CD4-positive, alpha-beta T cell (primary cell): ENCODE data around the gene CHRNA7. TPM values are rescaled to one million over a fixed set of nuclear protein-coding genes. Genes with fewer than 3 reads are reported as not detected.

Experiments used
- ATAC-seq: fragments of 200-7000 bp; cut with Tn5 transposase; one replicate; pipeline ENCODE4 v1.10.0; 2022; ENCODE audit warnings: mild to moderate bottlenecking; ENCODE audit not compliant: poor library complexity
- CTCF ChIA-PET: fragments of 350-600 bp; sonication (Branson Sonifier 250); formaldehyde crosslinking; loops from one replicate; lab custom pipeline; 2021; ENCODE audit warnings: antibody characterized with exemption, inconsistent platforms; lab: Charles Lee
- POLR2A ChIA-PET: fragments of 350-600 bp; sonication (Branson Sonifier 250); formaldehyde crosslinking; loops from one replicate; lab custom pipeline; 2021; ENCODE audit warnings: antibody characterized with exemption, inconsistent platforms; lab: Charles Lee
- DNase-seq, 14 experiments: peaks; one replicate each; pipeline ENCODE4 v3.0.0-alpha.2; 2013 to 2020; ENCODE audit warnings: mixed read lengths in 2 of 14
- H3K27ac ChIP-seq, 2 donors: one replicate each; pipeline versions ENCODE4 v1.5.1 to v1.7.0; 2013; ENCODE audit warnings: low read length in 2 of 2, low read depth in 1 of 2, mild to moderate bottlenecking in 1 of 2
- H3K27me3 ChIP-seq, 2 experiments: 1 replicate in 1 of 2; 2 replicates in 1 of 2; pipeline versions ENCODE4 v1.6.1 to v1.7.0; 2013; ENCODE audit warnings: low read length in 2 of 2, control low read depth in 1 of 2, mild to moderate bottlenecking in 1 of 2, moderate library complexity in 1 of 2; ENCODE audit not compliant: insufficient read depth in 2 of 2, control insufficient read depth in 1 of 2
- H3K36me3 ChIP-seq: one replicate; pipeline ENCODE4 v1.6.1; 2013; ENCODE audit warnings: low read length, control low read depth; ENCODE audit not compliant: insufficient read depth
- H3K4me1 ChIP-seq: one replicate; pipeline ENCODE4 v1.6.1; 2013; ENCODE audit warnings: low read length, control low read depth; ENCODE audit not compliant: insufficient read depth
- H3K4me3 ChIP-seq: one replicate; pipeline ENCODE4 v1.5.1; 2013; ENCODE audit warnings: mild to moderate bottlenecking, low read length, moderate library complexity
- H3K9me3 ChIP-seq, 2 experiments: 1 replicate in 1 of 2; 2 replicates in 1 of 2; pipeline versions ENCODE4 v1.6.1 to v1.7.0; 2013; ENCODE audit warnings: low read length in 2 of 2, mild to moderate bottlenecking in 2 of 2, control low read depth in 1 of 2, moderate library complexity in 1 of 2; ENCODE audit not compliant: control insufficient read depth in 1 of 2, insufficient read depth in 1 of 2
- H3K27ac Mint-ChIP-seq: one replicate; pipeline ENCODE4 v1.8.0; 2020; ENCODE audit warnings: mixed read lengths
- H3K27me3 Mint-ChIP-seq: one replicate; pipeline ENCODE4 v1.8.0; 2021; ENCODE audit warnings: mixed read lengths
- H3K36me3 Mint-ChIP-seq: one replicate; pipeline ENCODE4 v1.8.0; 2021; ENCODE audit warnings: low read depth, mixed read lengths
- H3K4me1 Mint-ChIP-seq: one replicate; pipeline ENCODE4 v1.8.0; 2021; ENCODE audit warnings: low read depth, mixed read lengths
- H3K4me3 Mint-ChIP-seq: one replicate; pipeline ENCODE4 v1.8.0; 2020; ENCODE audit warnings: mild to moderate bottlenecking, mixed read lengths
- H3K9me3 Mint-ChIP-seq: one replicate; pipeline ENCODE4 v1.8.0; 2020; ENCODE audit warnings: mixed read lengths
- intact Hi-C, 2 experiments: fragments of 100-400 bp; cut with DNase I in 1 of 2; cut with micrococcal nuclease in 1 of 2; formaldehyde crosslinking; loops; one replicate each; pipeline versions ENCODE4 v1.15.1 to v1.9.0; 2023 to 2025; cut with DNase I, micrococcal nuclease
- total RNA-seq, 174 experiments: library from RNA in 2 of 174; stranded (reverse) in 2 of 174; gene quantifications; one replicate each; pipeline ENCODE4 v1.2.3 and lab custom pipeline; 2021 to 2026
- TF ChIP-seq, protein P1 (sequence below): fragments of 200-600 bp; IDR thresholded peaks from one replicate; pipeline ENCODE4 v1.8.0; 2022; ENCODE audit warnings: antibody characterized with exemption, mild to moderate bottlenecking

Gene CHRNA7
- total RNA-seq, 2 experiments from 2014 or later, result not detected

DNA sequence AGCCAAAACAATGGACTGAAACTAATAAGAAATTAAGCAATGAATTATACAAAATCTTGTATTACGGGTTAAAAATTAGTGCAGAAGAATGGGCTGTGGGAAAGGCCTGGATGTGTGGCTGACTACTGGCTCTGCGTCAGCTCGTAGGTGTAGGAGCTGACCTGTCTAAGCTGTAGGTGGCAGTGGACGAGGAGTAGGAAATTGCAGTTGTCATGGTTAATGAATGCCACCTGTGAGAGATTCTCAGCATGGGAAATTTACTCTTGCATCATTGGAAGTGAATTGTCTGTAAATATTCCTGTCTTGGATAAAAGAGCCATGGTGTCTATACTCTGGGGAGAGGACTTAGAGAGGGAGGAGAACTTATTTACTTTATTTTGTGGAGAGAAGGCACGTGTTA, 23.4 kb downstream of the CHRNA7 start:
- peaks cover 36% of the 10 kb centered on the region for H3K27me3 Mint-ChIP-seq
- ATAC-seq, result no peak
- Histone ChIP-seq H3K4me3 (no peak overlapping the region), H3K27ac (no peak overlapping the region), H3K27me3 (no peaks in the 10 kb centered on the region), H3K36me3 (no peaks in the 10 kb centered on the region), H3K4me1 (no peaks in the 10 kb centered on the region), H3K9me3 (no peaks in the 10 kb centered on the region)
- ChIA-PET CTCF (no interaction called here), POLR2A (no interaction called here)
- no peak for DNase-seq
- H3K4me3 Mint-ChIP-seq, result no peak overlapping the region
- no peaks in the 10 kb centered on the region for H3K36me3 Mint-ChIP-seq
- H3K4me1 Mint-ChIP-seq, result no peaks in the 10 kb centered on the region
- intact Hi-C loops, result no loop called here
- peaks cover 3% of the 10 kb centered on the region for H3K9me3 Mint-ChIP-seq
- no peak overlapping the region for H3K27ac Mint-ChIP-seq
- TF ChIP-seq, protein P1, sequence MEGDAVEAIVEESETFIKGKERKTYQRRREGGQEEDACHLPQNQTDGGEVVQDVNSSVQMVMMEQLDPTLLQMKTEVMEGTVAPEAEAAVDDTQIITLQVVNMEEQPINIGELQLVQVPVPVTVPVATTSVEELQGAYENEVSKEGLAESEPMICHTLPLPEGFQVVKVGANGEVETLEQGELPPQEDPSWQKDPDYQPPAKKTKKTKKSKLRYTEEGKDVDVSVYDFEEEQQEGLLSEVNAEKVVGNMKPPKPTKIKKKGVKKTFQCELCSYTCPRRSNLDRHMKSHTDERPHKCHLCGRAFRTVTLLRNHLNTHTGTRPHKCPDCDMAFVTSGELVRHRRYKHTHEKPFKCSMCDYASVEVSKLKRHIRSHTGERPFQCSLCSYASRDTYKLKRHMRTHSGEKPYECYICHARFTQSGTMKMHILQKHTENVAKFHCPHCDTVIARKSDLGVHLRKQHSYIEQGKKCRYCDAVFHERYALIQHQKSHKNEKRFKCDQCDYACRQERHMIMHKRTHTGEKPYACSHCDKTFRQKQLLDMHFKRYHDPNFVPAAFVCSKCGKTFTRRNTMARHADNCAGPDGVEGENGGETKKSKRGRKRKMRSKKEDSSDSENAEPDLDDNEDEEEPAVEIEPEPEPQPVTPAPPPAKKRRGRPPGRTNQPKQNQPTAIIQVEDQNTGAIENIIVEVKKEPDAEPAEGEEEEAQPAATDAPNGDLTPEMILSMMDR, result no peak

DNA sequence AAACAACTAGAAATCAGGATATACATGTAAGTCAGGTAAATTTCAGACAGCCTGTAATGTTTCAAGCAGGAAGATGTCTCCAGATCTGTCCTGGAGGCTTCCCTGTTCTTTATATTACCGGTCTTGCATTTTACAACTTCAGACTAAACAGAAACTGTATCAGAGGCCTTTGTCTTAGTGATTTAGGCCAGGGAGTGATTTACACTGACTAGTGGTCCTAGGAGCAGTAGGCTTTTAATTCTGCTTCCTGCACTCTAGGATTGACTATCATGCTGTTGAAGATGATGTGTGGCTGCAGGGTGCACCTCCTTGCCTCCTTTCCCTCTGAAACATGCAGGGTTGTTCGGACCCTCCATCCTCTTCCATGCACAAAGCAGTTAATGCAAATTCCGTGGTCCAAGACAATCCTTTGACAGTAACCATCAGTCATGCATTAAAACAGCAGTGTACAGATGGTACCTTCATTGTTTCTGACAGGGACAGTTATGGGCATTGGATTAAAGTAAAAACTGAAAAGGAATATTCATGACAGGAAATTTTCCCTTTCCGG, 27.6 kb downstream of the CHRNA7 start:
- no peaks in the 10 kb centered on the region for H3K4me1 ChIP-seq
- no peak overlapping the region for H3K27ac Mint-ChIP-seq
- H3K4me1 Mint-ChIP-seq, result no peaks in the 10 kb centered on the region
- no peaks in the 10 kb centered on the region for H3K36me3 ChIP-seq
- DNase-seq (no peak), ATAC-seq (no peak)
- intact Hi-C loops, result no loop called here
- ChIA-PET CTCF (no interaction called here), POLR2A (no interaction called here)
- H3K9me3 ChIP-seq, result no peaks in the 10 kb centered on the region
- no peak overlapping the region for H3K4me3 ChIP-seq
- no peak overlapping the region for H3K4me3 Mint-ChIP-seq
- TF ChIP-seq, protein P1, result no peak
- no peak overlapping the region for H3K27ac ChIP-seq
- H3K36me3 Mint-ChIP-seq, result no peaks in the 10 kb centered on the region
- no peaks in the 10 kb centered on the region for H3K9me3 Mint-ChIP-seq
- peaks cover 0 to 4% of the 10 kb centered on the region in 2 experiments for H3K27me3 ChIP-seq
- H3K27me3 Mint-ChIP-seq, result peaks cover 48% of the 10 kb centered on the region

DNA sequence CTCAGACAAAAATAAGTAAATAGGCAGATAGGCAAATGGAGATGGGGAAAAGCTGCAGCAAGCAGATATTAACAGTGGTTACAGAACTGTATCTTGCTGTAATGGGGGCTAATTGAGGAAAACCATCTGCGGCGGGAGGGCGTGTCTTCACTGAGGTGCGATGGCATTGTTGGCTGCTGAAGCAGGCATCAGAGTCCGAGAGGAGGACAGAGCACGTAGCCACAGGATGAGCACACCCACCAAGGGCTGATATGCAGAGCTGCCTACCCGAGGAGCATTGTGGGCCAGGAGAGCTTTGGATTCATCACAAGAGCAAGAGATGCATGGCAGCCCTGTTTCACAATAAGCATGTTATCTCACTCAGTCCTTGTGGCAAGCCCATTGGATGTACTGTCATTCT, 30.4 kb downstream of the CHRNA7 start:
- Mint-ChIP-seq H3K4me3 (no peak overlapping the region), H3K27me3 (peaks cover 28% of the 10 kb centered on the region), H3K27ac (no peak overlapping the region), H3K4me1 (no peaks in the 10 kb centered on the region), H3K36me3 (no peaks in the 10 kb centered on the region), H3K9me3 (no peaks in the 10 kb centered on the region)
- no peak overlapping the region for H3K27ac ChIP-seq
- ChIA-PET POLR2A (no interaction called here), CTCF (no interaction called here)
- no peaks in the 10 kb centered on the region for H3K4me1 ChIP-seq
- no peak for DNase-seq
- intact Hi-C loops, result no loop called here
- ATAC-seq, result no peak
- TF ChIP-seq, protein P1, result no peak
- peaks cover 4 to 8% of the 10 kb centered on the region in 2 experiments for H3K9me3 ChIP-seq
- H3K4me3 ChIP-seq, result no peak overlapping the region
- no peaks in the 10 kb centered on the region for H3K36me3 ChIP-seq
- H3K27me3 ChIP-seq, result peaks cover 4 to 11% of the 10 kb centered on the region in 2 experiments
